ENCODE data around the gene JAK1.

- TF ChIP-seq CTCF (IDR thresholded peaks at IDR 0.05) (no peak), POLR2AphosphoS5 (IDR thresholded peaks at IDR 0.05) (no peak), POLR2A (IDR thresholded peaks at IDR 0.05) (no peak)
Observed at GRCh38 chr1:64790832-64791487, 175.4 kb downstream of the JAK1 start.
